COLO668 (cell line): ENCODE data around the gene E2F8.

Experiments
- DNase-seq: peaks from one replicate; lab custom pipeline; 2025; ENCODE audit not compliant: unreplicated experiment; lab: John Stamatoyannopoulos, UW

Gene E2F8

GRCh38 chr11:19252394-19253152 is 11.8 kb upstream of the E2F8 start:
- DNase-seq: no peak

DNA sequence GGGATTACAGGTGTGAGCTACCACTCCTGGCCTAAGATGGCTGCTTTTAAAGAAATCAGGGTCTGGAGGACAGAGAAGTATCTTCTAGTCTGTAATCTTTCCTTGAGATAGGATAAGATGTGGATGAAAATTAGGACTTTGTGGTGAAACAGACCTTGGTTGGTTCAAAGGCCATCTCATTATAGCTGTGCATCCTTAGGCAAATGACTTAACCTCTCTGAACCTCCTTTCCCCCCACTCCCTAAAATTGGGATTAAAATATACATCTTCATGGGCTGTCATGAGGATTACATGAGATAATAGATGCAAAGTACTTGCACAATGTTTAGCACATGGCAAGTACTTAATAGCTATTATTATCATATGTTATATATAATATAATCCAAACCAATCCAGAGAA is 10.8 kb upstream of the E2F8 start:
- DNase-seq: no peak

DNA sequence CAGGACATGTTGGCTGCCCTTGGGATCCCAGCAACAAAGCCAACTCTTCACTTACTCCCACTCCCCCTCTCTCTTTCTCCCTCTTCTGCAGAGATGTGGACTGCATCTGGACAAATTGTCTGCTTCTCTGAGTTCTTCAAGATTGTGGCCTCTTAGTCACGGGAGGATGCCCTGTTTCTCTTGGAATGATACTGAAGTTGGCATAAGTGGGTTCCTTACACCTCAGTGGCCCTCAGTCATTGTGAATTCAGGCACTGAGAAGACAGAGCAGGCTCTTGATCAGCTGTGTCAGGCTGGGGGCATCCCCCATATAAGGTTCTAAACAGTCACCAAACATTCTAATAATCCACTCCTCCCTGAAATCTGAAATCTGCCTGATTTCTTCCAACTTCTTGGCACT is 6.1 kb upstream of the E2F8 start:
- no peak for DNase-seq

DNA sequence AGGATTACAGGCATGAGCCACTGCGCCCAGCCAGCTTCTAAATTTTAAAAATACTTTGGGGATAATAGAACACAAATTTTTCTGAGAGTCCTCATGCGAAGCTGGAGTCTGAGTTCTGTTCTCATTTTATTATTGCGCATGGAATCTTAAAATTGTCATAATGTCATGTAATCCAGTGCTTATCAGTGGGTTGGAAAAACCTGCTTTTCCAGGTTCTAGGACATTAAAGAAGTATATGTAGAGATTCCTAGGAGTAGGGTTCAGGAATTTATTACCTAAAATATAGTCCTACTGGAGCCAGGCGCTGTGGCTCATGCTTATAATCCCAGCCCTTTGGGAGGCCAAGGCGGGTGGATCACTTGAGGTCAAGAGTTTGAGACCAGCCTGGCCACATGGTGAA is 4.6 kb upstream of the E2F8 start:
- no peak for DNase-seq

- no peak for DNase-seq
These were observed 3.9 kb upstream of the E2F8 start for GRCh38 chr11:19244621-19245020.

GRCh38 chr11:19244084-19244483 is 3.3 kb upstream of the E2F8 start:
- DNase-seq: no peak

- no peak for DNase-seq
These were observed 2.9 kb upstream of the E2F8 start for GRCh38 chr11:19243613-19244012.

- DNase-seq: no peak
These were observed 2.4 kb upstream of the E2F8 start for GRCh38 chr11:19243143-19243542.

GRCh38 chr11:19242179-19242932 is 1.6 kb upstream of the E2F8 start:
- DNase-seq: no peak

DNA sequence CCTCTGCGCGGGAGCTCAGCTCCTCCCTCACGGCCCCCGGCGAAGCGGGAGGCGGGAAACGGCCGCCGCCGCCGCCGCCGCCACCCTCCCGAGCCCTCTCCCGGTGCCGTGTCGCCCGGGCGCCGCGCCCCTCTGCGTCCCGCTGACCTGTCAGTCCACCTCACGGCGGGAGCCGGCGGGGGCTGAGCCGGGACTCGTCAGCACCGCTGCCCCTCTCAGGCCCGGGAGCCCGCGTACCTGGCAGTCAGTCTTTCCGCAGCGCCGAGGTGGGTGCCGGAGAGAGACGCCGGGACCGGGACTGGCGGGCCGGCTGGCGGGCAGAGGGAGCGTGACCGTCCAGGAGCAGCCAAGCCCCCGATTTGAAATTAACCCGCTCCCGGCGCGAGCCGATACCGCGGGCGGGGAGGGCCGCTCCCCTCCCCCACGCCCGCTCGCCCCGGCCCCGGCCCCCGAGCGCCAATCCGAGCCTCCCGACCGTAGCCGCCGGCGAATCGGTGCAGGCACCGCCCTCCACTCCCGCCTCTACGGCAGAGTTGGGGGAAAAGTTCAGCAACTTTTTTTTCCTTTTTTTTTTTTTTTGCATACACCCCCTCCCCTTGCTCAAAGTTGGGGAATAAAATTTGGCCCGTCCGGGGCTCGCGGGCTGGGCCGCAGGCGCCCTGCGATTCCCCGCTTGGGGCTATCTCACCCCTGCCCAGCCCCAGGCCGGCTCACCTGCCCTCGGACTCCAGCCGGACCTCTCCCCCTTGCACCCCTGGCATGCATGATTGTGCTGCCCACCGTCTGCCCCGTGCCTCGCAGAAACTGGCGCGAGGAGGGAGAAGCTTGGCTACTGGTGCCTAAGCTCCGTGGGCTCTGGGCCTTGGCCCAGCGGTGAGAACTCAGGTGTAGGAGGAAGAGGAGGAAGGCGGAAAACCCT is 774 bp upstream of the E2F8 start:
- peak; percentile 65 for DNase-seq

DNA sequence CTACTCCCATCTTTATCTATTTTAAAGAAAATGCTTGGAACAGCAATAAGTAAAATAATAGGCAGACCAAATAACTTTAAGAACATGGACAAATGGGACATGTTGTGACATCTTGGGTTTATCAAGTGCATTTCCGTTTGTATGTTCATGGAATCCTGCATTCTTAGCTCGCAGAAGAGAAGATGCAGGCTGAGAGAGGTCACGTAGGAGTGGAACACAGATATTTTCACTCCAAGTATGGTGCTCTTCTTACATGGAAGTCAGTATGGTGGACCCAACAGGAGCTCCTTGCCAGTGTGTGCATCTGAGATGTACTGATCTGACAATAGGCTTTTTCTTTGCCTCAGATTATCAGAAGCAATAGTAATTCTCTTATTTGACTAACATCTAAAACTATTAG is 1.7 kb downstream of the E2F8 start:
- no peak for DNase-seq

DNA sequence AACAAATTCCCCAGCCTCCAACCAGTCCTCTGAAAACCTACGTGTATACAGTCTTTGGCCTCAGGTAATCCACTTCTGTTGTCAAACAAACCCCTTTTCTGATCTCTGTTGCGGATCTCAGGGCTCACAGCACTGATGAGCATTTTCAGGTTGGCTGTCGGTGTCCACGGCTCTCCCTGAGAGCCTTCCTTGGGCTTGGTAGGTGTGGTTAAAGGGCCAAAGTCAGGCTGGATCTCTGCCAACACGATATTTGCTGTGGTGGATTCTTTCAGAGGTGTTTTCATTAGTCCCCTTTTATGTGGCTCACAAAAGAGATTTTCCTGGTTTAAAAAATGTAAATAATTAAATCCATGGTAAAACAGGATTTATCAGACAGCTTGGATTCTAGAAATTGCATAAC is 2.9 kb downstream of the E2F8 start:
- DNase-seq: peak; percentile 60

DNA sequence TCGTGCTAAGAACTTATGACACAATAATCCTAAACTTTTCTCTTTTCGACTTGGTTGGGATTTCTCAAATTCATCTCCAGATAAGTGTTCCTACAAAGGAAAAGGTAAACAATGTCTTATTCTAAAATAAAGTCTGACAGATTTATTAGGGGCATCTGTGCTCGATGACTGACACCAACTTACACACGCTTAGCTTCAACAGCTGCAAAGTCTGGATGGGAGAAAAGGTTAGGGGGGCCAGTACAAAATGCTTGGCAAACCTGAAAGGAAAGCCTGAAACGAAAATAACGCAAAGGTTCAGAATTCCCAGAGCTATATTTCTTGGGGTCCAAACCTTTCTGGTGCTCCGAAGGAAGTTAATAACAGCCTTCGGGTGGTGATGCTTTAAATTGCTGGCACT is 3.4 kb downstream of the E2F8 start:
- DNase-seq: no peak

DNA sequence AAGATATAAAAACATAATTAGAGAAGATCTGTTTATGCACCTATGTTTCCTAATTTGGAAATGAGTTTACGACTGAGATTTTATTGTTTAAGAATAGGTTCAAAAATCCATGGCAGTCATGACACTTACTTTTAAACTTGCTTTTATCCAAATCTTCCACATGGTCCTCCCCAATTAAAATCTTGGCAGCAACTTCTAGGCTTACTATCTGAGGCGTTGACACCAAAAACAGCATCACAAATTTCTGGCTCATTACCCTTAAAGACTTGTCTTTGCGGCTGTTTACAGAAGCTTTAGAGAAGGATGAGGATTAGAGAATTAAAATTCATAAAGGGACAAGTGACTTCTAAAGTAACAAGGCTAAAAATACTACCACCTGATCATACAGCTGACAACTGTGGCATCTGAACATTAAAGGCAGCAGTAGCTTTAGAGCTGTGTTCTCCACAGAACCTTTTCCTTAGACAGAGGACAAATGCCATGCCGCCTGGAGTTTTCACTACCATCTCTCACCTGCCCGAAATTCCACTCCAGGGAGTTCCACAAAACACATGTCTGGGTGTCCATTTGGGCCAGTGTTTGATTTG is 6.4 kb downstream of the E2F8 start:
- no peak for DNase-seq

DNA sequence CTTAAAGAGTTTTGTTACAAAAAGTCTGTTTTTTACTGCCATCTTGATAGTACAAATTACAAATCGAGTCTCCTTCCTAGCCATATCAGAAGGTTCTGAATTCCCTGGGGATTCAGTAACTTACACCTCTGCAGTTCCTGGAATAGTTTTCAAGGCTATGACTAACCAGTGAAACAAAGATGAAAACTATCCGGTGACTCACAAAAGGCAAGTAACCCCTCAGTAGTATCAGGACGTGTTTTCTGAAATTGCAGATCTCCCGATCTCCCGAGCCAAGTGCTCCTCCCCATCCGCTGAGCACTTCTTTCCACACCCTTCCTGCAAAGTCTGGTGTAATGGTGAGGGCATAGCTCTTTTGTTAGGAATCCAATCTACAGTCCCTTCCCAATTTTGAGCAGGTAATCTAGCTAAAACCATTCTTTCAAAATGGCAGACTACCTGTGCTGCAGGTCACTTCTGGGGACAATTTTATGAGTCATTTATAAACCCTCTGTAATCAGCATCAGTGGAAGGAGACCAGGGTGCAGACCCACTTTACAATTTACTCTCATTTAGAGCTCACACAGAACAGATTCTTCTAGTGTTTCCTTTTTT is 7.7 kb downstream of the E2F8 start:
- no peak for DNase-seq

- DNase-seq: no peak
These were observed 11.1 kb downstream of the E2F8 start for GRCh38 chr11:19229671-19230070.

- DNase-seq: no peak
These were observed 11.8 kb downstream of the E2F8 start for GRCh38 chr11:19228968-19229367.

DNA sequence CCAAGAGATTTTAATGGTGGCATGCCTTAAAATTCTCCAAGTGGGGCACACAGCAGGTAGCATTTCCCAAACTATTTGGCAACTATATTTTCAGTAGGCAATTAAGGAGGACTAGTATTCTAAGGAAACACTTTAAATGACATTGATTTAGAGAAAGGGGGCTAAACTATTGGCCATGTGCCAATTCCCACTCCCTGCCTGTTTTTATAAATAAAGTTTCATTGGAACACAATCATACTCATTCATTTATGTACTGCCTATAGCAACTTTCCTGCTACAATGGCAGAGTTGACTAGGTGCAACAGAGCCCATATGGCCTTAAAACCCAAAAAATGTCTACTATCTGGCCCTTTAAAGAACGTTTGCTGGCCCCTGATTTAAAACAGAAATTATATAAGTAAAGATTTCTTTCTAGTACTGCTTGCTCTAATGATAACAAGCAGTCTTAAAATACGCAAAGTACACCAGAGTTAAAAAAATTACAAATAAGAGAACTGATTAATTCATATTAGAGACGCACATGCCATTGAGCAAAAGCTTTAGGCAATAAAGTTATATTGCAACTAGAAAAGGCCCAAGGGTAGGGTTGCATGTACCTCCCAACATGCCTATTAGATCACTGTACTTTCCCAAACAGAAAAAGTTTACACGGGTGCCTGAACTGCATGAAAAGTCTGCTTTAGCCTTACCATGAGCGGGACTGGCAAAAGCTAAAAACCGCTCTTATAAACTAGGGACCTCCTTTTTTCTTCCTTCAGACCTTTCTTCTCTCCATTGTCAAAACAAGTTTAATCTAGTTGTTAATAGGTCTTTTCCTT is 14.2 kb downstream of the E2F8 start:
- no peak for DNase-seq

DNA sequence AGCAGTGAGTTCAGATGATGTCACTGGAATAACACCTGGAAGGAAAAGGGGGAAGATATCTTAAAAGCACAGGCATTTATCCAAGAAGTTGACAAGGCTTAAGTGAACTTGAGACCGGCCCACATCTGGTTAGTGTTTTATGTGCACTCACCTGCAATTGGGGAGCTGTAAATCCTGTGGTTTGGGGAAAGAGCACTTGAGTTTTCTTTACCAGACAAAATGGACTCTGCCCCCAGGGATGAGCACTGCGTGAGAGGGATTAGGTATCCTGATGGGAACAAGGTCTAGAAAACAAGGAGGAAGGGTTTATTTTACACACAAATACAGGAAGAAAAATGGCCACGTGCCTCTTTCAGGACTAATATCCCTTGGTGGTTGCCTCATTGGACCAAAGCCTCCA is 15.2 kb downstream of the E2F8 start:
- DNase-seq: no peak

GRCh38 chr11:19225123-19225522 is 15.6 kb downstream of the E2F8 start:
- no peak for DNase-seq
